NOMO-1 treated with dmso at 0.1 percent for 144 hours (cell line): Measurements from ENCODE around the gene DNAJC2.

Experiments
- DNase-seq: peaks from one replicate; lab custom pipeline; 2025; ENCODE audit not compliant: unreplicated experiment; lab: John Stamatoyannopoulos, UW

The DNAJC2 gene

GRCh38 chr7:103344453-103345149 lies at the start of gene DNAJC2:
DNAJC2 (minus strand) TSS chr7:103344767; CDS start chr7:103344622, 145 bp downstream.
- DNase-seq = peak; percentile 62

GRCh38 chr7:103391976-103392375 lies 47.4 kb upstream of the DNAJC2 start:
- no peak for DNase-seq

GRCh38 chr7:103391150-103391549 lies 46.6 kb upstream of the DNAJC2 start:
- no peak for DNase-seq

GRCh38 chr7:103389263-103389662 lies 44.7 kb upstream of the DNAJC2 start:
- DNase-seq = no peak

- no peak for DNase-seq
Measured at GRCh38 chr7:103388469-103389140, 44.0 kb upstream of the DNAJC2 start.

GRCh38 chr7:103387242-103387641 lies 42.7 kb upstream of the DNAJC2 start:
- DNase-seq = no peak

GRCh38 chr7:103382032-103382402 lies 37.5 kb upstream of the DNAJC2 start:
- no peak for DNase-seq

- DNase-seq = no peak
Measured at GRCh38 chr7:103381280-103382031, 36.9 kb upstream of the DNAJC2 start.

- no peak for DNase-seq
Measured at GRCh38 chr7:103380395-103381191, 36.0 kb upstream of the DNAJC2 start.

GRCh38 chr7:103379270-103379975 lies 34.9 kb upstream of the DNAJC2 start:
- no peak for DNase-seq

- DNase-seq = no peak
Measured at GRCh38 chr7:103373866-103374643, 29.5 kb upstream of the DNAJC2 start.

GRCh38 chr7:103369432-103369831 lies 24.9 kb upstream of the DNAJC2 start:
- no peak for DNase-seq

GRCh38 chr7:103349805-103350204 lies 5.2 kb upstream of the DNAJC2 start:
- DNase-seq = no peak

- DNase-seq = no peak
Measured at GRCh38 chr7:103348959-103349358, 4.4 kb upstream of the DNAJC2 start.

- no peak for DNase-seq
Measured at GRCh38 chr7:103348452-103348851, 3.9 kb upstream of the DNAJC2 start.

- DNase-seq = peak; percentile 55
Measured at GRCh38 chr7:103347507-103348267, 3.1 kb upstream of the DNAJC2 start, which contains the start of gene PSMC2. PSMC2 (plus strand) TSS chr7:103347643; CDS start chr7:103347712, 69 bp downstream.

- DNase-seq = no peak
Measured at GRCh38 chr7:103346396-103346795, 1.8 kb upstream of the DNAJC2 start.

- DNase-seq = no peak
Measured at GRCh38 chr7:103343758-103344452, 662 bp downstream of the DNAJC2 start.
